HG02623 (cell line): Measurements from ENCODE around the gene BTN2A1.
"Not testable (repeated sequence)": the region's sequence is repeated elsewhere in the genome, so short reads cannot be mapped to it uniquely, and the experiment has no call there.

Experiments
- ATAC-seq: cut with Tn5 transposase; IDR thresholded peaks from one replicate; pipeline ENCODE4 v1.9.1; 2021; ENCODE audit warnings: moderate library complexity; ENCODE audit not compliant: unreplicated experiment

BTN2A1 gene

DNA sequence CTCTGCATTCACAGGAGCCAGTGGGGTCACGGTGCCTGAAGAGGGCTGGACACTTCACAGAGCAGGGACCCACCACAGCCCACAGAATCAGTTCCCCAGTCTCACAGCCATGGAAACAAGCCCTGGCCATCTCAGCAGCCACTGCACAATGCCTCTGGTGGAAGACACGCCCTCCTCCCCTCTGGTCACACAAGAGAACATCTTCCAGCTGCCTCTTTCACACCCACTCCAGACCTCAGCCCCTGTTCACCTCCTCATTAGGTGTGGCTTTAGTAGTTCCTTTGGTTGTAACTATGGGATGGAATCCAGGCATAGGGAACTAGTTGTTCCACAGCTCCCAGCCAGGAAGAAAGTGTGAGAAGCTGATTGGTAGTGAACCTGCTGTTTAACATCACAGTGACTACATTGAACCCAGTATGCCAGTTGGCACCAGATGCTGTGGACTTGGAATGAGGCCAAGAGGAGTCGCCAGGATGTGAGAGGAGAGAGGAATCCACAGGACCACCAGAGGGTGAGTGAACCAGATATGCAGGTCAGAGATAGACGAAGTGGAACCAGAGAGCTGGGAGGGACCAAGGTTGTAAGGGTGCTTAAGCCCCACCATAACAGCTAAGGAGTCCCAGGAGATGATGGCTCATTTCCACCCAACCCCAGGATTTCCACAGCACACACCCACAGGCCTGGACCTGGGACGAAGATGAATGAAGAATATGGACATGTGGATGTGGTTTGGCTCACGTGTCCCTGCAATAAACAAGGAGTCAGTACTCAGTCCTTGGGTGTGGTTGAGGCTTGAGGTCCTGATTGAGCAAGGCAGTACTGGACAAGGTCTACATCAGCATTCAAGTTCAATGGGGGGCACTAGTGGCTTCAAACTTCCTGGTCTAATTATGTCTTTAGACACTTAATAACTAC lies 26.2 kb upstream of the BTN2A1 start:
- ATAC-seq = no peak

DNA sequence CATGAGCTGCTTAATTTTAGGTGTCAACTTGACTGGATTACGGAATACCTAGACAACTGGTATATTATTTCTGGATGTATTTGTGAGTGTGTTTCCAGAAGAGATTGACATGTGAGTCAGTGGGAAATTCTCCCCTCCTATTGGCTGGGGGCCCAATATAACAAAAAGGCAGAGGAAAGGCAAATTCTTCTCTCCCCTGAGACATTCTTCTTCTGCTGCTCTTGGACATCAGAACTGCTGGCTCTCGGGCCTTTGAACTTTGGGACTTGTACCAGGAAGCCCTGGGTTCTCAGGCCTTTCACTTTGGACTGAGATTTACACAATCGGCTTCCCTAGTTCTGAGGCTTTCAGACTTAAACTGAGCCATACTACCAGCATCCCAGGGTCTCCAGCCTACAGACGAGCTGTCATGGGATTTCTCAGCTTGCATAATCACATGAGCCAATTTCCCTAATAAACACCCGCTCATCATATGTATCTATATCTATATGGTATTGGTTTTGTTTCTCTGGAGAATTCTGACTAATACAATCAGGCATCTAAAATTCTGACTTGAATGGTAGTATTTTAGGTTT lies 25.0 kb upstream of the BTN2A1 start:
- no peak for ATAC-seq

DNA sequence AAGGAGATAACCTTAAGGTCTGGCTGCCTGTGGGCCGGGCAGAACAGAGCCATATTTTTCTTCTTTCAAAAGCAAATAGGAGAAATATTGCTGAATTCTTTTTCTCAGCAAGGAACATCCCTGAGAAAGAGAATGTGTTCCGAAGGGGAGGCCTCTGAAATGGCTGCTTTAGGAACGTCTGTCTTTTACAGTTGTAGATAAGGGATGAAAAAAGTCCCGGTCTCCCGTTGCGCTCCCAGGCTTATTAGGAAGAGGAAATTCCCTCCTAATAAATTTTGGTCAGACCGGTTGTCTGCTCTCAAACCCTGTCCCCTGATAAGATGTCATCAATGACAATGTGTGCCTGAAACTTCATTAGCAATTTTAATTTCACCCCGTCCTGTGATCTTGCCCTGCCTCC lies 24.1 kb upstream of the BTN2A1 start:
- ATAC-seq = not testable (repeated sequence)

DNA sequence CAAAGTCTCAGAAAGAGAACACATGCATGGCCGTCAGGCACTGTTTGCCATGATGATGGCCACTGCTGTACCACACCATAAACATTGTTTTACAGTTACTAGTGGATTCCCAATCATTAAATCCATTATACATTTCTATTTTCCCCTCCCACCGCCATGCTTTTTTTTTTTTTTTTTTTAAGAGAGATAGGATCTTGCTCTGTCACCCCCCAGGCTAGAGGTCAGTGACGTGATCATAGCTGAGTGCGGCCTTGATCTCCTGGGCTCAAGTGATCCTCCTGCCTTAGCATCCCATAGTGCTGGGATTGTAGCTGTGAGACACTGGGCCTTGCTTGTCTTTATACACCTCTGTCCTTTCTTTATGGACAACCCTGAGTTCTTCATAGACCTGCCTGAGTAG lies 21.7 kb upstream of the BTN2A1 start:
- no peak for ATAC-seq

DNA sequence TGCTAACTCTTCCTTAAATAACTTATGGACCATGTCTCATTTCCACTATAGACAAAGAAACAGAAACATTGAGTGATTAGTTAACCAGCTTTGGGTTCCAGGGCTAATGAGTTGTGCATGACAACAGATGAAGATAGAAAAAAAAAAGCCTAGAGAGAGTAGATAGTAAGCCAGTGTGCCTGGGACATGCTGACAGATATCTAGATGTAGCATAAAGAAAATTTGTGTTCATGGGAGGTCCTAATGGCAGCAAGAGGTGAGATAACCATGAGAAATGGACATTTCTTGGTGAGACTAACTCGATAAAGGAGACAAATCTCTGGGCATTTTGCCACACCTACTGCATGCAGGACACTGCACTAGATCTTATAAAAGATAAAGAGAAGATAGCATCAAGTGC lies 20.2 kb upstream of the BTN2A1 start:
- no peak for ATAC-seq

DNA sequence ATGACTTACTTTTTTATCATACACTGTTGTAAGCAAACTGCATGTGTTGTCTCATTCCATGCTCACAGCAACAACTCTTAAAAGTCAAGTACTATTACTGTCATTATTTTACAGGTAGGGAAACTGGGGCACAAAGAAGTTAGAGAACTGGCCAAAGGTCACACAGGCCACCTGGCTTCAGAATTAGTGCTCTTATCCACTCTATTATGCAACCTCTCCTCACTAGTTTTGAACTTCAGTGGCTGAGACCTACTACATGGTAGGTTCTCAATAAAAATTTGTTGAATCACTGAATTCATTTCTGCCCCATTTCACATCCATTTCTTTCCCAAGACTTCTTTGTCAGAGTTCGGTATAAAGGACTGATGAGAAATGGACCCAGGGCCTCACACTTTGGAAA lies 19.8 kb upstream of the BTN2A1 start:
- ATAC-seq = no peak

DNA sequence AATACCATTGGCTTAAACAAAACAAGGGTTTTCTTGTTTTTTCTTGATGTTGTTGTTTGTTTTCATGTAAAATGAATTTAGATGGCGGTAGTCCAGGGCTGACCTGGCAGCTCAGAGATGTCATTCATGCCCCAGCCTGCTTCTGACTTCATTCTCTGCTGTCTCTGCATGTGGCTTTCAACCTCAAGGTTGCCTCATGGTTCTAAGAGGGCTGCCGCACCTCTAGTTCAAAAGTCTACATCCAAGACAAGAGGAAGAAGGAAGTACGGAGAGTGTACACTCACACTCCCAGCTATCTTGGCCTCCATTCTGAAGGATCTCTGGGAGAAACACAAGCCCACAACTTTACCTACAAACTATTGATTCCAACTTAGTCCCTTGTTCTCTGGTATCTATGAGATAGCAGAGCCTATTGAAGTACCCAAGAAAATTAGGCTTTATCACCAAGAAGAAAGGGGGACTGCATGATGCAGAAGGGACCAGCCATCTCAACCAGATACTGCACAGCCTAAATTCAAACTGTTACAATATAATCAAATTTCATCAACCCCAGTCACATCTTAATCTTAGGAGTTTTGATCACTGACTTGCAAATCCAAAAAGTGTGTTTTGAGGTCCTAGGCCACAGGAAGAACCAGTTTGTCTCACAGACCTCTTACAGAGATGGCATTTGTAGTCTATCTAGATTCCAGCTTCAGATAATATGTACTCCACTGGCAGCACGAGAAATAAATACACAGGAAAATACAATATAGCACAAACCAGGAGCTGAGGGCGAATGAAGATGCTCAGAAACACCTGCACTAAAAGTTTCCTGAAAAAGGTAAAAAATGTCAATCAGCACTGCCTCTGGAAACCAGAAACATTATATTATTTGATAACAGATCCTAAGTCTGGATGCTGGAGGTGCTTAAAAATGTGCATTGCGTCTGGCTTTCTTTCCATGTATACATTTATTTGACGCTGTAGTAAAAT lies 18.3 kb upstream of the BTN2A1 start:
- ATAC-seq = no peak

DNA sequence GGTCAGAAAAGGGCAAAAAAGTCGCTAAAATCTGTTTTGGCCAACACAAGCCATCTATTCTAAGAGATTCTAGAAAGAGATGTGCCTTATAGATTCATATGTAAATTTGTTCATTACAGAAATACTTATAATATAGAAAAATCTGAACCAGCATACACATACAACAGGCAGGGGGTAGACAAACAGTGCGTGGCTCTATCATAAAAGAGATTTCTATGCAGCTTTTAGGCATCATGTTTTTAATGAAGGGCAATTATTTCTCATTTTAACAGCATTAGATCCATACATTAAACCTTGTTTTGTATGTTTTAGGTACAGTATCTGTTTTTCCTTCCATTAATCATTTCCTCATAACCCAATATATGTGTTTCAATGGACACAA lies 16.8 kb upstream of the BTN2A1 start:
- no peak for ATAC-seq

DNA sequence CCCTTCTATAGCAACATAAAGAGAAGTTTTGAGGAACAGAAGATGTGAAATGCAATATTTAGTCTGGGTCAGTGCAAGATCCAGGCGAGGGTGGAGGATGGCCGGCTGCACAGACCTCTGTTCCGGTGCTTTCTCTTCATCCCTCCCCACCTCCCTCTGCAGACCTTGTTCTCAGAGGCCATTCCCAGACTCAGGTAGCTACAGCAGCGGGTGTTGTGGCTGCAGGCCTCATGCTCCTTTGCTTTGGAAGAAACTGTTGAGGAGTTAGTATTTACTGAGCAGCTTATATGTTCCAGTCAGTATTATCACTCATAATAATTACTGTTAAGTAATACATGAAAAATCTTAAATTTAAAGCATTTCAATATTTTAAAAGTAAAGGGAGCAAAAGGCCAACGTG lies 15.8 kb upstream of the BTN2A1 start:
- ATAC-seq = no peak

DNA sequence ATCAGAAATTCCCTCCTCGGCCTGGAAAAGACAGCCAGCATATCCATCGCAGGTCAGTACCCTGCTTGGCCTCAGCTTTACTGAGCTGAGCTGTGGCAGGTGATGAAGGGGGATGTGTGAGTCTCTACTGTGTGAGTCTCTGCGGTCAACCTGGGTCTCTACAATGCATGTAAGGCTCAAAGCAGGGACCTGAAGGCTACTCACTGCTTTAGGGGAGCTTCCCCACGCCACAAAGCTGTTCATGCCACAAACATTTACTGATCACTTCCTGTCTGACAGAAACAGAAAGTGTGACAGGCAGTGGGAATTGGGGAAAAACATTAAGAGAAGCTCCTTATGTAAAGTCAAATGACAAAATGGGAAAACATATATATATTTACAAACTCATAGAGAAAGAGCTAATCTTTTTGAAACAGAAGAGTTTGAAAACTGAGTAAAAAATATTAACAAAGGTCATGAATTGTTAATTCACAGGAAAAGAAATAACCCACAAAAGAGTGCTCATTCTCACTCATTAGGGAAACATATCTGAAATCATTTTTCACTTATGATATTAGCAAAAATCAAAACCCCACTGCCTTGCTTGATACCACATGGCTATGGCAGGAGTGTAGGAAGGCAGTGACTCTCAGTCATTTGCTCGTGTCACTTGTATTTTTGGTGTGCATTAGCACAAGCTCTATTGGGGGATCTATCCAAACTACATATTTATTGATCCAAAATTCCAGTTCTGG lies 11.7 kb upstream of the BTN2A1 start:
- peak; percentile 64 for ATAC-seq

DNA sequence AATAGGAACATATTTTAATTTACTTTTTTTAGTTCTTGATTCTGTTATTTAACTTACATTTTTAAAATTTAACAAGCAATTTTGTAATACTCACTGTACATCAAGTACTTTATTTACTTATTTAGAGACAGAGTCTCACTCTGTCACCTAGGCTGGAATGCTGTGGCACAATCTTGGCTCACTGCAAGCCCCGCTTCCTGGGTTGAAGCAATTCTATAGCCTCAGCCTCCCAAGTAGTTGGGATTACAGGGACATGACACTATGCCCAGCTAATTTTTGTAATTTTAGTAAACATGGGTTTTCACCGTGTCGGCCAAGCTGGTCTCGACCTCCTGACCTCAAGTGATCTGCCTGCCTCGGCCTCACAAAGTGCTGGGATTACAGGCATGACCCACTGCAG lies 10.5 kb upstream of the BTN2A1 start:
- no peak for ATAC-seq

DNA sequence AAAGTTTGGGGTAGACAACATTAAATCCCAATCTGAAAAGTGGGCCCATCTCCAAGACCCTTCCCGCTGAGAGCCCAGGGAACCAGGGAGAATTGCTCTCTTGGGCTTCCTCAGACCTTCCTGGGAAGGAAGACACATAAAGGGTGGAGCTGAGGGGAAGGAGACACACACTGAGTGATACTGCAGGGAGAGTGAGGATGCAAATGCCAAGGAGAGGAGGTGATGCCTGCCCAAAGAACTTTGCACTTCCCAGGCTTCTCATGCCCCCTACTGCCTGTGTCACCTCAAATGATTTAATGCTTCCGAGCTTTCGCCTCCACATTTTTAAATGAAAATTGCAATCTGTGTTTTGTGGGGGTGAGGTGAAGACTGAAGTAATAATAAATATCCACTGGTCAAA lies 7.5 kb upstream of the BTN2A1 start:
- no peak for ATAC-seq

DNA sequence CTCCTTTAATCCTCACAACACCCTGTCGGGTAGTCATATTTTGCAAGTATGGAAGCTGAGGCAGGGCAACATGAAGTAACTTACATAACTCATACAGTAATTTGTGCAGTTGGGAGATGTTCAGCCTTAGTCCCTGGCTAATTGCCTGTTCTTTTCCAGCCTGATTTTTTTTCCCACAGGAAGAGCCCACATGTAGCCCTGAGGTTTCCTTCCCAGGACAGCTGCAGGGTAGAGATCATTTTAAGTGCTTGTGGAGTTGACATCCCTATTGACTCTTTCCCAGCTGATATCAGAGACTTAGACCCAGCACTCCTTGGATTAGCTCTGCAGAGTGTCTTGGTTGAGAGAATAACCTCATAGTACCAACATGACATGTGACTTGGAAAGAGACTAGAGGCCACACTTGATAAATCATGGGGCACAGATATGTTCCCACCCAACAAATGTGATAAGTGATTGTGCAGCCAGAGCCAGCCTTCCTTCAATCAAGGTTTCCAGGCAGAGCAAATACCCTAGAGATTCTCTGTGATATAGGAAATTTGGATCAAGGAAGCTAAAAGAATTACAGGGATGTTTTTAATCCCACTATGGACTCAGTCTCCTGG lies 5.0 kb upstream of the BTN2A1 start:
- no peak for ATAC-seq

DNA sequence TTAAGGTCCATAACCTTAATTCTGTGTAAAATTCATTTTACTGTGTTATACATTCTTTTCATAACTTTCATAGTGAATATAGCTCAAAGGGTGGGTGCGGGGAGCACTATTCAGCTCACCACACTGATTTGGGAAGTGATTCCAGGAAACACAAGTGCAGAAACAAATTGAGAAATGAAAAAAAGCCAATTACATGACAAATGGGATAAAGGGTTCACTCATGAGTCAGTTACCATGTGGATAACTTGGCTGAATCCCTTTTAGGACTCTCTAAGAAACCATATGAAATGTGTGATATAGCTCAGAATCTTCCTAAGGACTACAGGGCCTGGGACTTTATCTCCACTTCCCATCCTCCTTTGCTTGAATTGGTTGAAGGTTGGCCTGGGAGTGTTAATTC lies 3.1 kb upstream of the BTN2A1 start:
- no peak for ATAC-seq

DNA sequence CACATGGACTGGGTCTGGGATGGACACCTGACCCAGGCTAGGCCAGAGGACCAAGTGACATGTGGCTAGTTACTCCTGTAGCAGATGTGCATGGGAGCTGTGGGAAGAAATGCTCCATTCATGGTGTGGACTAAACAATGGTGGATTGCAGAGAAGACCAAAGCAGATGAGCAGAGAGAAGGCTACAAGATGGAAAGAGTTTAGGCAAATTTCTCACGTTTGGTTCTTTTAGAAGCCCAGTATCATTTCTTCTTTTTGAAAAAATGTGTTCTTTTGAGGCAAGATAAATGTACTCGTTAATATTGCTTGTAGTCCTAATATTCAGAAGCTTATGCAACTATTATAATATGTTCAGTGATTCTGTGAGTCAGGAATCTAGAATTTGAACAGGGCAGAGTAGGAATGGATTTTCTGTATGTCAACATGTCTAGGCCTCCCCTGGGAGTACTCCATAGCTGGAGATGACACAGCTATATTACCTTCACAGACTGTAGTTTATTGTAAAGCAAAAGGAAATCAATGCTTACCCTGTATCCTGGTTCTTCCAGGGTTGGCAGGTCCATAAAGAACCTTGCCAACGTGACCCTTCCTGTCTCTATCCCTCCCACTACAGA lies 2.3 kb upstream of the BTN2A1 start:
- ATAC-seq = no peak

DNA sequence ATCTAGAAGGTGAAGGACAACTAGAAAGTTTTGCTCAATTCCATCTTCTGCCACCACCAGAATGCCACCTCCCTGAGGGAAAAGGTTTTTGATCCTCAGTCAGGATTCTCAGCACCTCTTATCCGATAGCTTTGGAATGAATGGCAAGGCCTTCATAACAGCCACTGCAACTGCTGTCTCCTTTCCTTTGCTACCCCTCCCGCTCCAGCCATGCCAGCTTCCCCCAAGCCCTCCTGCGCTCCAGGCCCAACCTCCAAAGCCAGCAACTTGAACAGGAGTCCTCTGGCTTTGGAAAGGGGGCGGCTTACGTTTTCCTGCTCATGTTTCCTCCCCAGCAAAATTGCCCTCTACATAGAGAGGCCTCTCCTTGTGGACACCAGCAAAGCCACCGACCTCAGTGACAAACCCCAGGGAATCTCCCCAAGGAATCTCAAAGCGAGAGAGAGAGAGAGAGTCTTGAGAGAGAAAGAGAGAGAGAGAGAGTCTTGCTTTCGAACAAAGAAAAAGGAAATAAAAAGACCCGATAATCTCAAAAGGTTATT lies 420 bp upstream of the BTN2A1 start:
- peak; percentile 21 for ATAC-seq

DNA sequence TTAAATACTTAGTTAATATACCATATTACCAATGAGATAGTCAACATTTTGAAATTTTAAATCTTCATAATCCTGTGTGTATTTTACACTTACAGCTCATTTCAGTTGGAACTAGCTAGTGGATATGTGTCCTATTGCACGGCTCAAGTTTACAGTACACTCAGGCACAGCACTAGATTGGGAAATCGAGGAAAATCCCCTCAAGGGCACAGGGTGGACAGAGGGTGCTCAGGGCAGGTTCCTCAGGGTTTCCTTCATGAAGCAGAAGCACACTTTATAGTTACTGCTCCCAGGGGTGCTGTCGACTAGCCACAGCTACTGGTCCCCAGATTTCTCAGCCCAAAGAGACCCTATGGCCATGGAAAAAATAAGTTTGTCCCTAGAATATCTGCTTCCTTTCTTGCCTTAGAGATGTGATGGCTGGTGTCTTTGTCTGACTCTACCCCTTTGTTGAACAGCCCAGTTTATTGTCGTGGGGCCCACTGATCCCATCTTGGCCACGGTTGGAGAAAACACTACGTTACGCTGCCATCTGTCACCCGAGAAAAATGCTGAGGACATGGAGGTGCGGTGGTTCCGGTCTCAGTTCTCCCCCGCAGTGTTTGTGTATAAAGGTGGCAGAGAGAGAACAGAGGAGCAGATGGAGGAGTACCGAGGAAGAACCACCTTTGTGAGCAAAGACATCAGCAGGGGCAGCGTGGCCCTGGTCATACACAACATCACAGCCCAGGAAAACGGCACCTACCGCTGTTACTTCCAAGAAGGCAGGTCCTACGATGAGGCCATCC lies 1.5 kb downstream of the BTN2A1 start:
- ATAC-seq = no peak

DNA sequence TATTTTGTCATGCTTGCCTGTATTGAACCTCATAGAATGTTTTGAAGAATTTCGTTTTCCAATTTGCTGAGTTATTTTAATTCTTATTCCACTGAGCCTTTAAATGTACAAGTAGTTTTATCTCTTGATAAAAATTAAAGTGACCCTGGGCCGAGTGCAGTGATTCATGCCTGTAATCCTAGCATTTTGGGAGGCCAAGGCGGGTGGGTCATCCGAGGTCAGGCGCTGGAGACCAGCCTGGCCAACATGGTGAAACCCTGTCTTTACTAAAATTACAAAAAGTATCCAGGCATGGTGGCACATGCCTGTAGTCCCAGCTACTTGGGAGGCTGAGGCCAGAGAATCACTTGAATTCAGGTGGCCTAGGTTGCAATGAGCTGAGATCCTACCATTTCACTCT lies 3.6 kb downstream of the BTN2A1 start:
- not testable (repeated sequence) for ATAC-seq

DNA sequence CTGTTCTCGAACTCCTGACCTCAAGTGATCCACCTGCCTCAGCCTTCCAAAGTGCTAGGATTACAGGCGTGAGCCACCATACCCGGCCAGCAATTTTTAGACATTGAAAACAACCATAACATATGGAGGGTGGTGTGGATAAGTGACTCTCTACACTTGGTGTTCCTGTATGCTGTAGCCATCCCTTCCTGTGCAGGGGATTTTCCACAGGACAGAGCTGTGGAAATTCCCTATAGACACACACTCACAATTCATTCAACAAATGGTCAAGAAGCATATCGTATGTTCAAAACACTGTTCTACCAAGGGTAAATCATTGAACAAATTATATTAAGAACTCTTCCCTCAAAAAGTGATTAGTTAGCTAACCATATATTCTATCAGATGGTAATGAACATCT lies 6.3 kb downstream of the BTN2A1 start:
- ATAC-seq = no peak
